GM12878 (cell line): ENCODE measurements around the gene SETBP1. TPM values are rescaled to one million over a fixed set of nuclear protein-coding genes. Genes with fewer than 3 reads are reported as not detected.

Experiments used
- BMI1 ChIP-seq: fragments of 450-650 bp; IDR thresholded peaks from 2 replicates; pipeline ENCODE4 v1.6.1; 2016; ENCODE audit warnings: mild to moderate bottlenecking, moderate library complexity, borderline replicate concordance
- CHD2 ChIP-seq: IDR thresholded peaks from 2 replicates; pipeline ENCODE4 v1.6.1; 2011; ENCODE audit warnings: low read depth, low read length, improper control_type of control experiment, borderline replicate concordance
- HDAC6 ChIP-seq: fragments of 200-600 bp; sonication (generic); IDR thresholded peaks from one replicate; pipeline ENCODE4 v1.8.0; 2017; ENCODE audit warnings: antibody characterized with exemption; ENCODE audit not compliant: unreplicated experiment
- HDGF ChIP-seq: fragments of 450-650 bp; IDR thresholded peaks from 2 replicates; pipeline ENCODE4 v1.6.1; 2016; ENCODE audit warnings: antibody characterized with exemption
- IKZF2 ChIP-seq, 2 experiments: fragments of 450-650 bp; IDR thresholded peaks; 2 replicates each; pipeline ENCODE4 v1.6.1; 2017; ENCODE audit warnings: mild to moderate bottlenecking in 2 of 2, moderate library complexity in 2 of 2
- JUND ChIP-seq: IDR thresholded peaks from 2 replicates; pipeline ENCODE4 v1.6.1; 2012; ENCODE audit warnings: low read depth, mild to moderate bottlenecking, low read length, improper control_type of control experiment, moderate library complexity
- KDM1A ChIP-seq: fragments of 200-600 bp; sonication (generic); IDR thresholded peaks from 2 replicates; pipeline ENCODE4 v1.6.1; 2016; ENCODE audit warnings: borderline replicate concordance
- MYC ChIP-seq: IDR thresholded peaks from 2 replicates; pipeline ENCODE4 v1.6.1; 2011; ENCODE audit warnings: mild to moderate bottlenecking, low read length, moderate library complexity, inconsistent platforms; ENCODE audit not compliant: insufficient read depth, insufficient replicate concordance, insufficient read length, severe bottlenecking
- NFIC ChIP-seq: IDR thresholded peaks from 2 replicates; pipeline ENCODE4 v1.6.1; 2012; ENCODE audit warnings: low read depth, mild to moderate bottlenecking, inconsistent platforms, low read length, moderate library complexity
- PKNOX1 ChIP-seq: fragments of 450-650 bp; IDR thresholded peaks from 2 replicates; pipeline ENCODE4 v1.6.1; 2016; ENCODE audit warnings: mild to moderate bottlenecking
- POLR2AphosphoS5 ChIP-seq: IDR thresholded peaks from 2 replicates; pipeline ENCODE4 v1.6.1; 2011; ENCODE audit warnings: mild to moderate bottlenecking, low read length, inconsistent platforms
- SIX5 ChIP-seq: IDR thresholded peaks from 2 replicates; pipeline ENCODE4 v1.6.1; 2011; ENCODE audit warnings: mild to moderate bottlenecking, low read depth, low read length, moderate library complexity; ENCODE audit not compliant: severe bottlenecking
- SMAD5 ChIP-seq: IDR thresholded peaks from 2 replicates; pipeline ENCODE4 v1.6.1; 2016; ENCODE audit warnings: antibody characterized with exemption, low read depth
- STAT1 ChIP-seq: fragments of 450-650 bp; conservative IDR thresholded peaks from 2 replicates; pipeline ENCODE4 v1.6.1; 2014; ENCODE audit warnings: antibody characterized with exemption, mild to moderate bottlenecking
- TBL1XR1 ChIP-seq: IDR thresholded peaks from 2 replicates; pipeline ENCODE4 v1.6.1; 2012; ENCODE audit warnings: low read depth, low read length, improper control_type of control experiment
- TCF12 ChIP-seq: IDR thresholded peaks from 2 replicates; pipeline ENCODE4 v1.6.1; 2011; ENCODE audit warnings: low read depth, mild to moderate bottlenecking, low read length
- TCF3 ChIP-seq: IDR thresholded peaks from 2 replicates; pipeline ENCODE4 v1.6.1; 2012; ENCODE audit warnings: low read depth, mild to moderate bottlenecking, low read length, borderline replicate concordance; ENCODE audit not compliant: insufficient read depth
- ZNF24 ChIP-seq: fragments of 450-650 bp; IDR thresholded peaks from 2 replicates; pipeline ENCODE4 v1.6.1; 2017; ENCODE audit warnings: antibody characterized with exemption, mild to moderate bottlenecking
- ZNF384 ChIP-seq: IDR thresholded peaks from 2 replicates; pipeline ENCODE4 v1.6.1; 2012; ENCODE audit warnings: low read depth, mild to moderate bottlenecking, low read length, improper control_type of control experiment, borderline replicate concordance
- ZNF592 ChIP-seq: fragments of 450-650 bp; IDR thresholded peaks from 2 replicates; pipeline ENCODE4 v1.6.1; 2017; ENCODE audit warnings: mild to moderate bottlenecking, moderate library complexity
- ZNF687 ChIP-seq: fragments of 450-650 bp; IDR thresholded peaks from 2 replicates; pipeline ENCODE4 v1.6.1; 2017; ENCODE audit warnings: mild to moderate bottlenecking, moderate library complexity
- polyA plus RNA-seq, 11 experiments: library from polyadenylated mRNA; depleted of rRNA in 4 of 11; unstranded in 6 of 11; stranded (reverse) in 5 of 11; fragments of >200 nt; fragmentation: Nextera tagmentation in 4 of 11; fragmentation: Illumina TruSeq in 1 of 11; extraction: Ambion mirVana in 4 of 11; extraction: Trizol in 1 of 11; gene quantifications; 1 replicate in 1 of 11; 2 replicates in 10 of 11; pipeline versions ENCODE4 v1.2.1 to v1.2.3, GENCODE V29; 2011 to 2016; ENCODE audit warnings: inconsistent platforms in 2 of 11, missing spikeins in 2 of 11, low read depth in 1 of 11
- total RNA-seq, 4 experiments: library from RNA; depleted of rRNA in 3 of 4; stranded (reverse); fragments of >200 nt in 3 of 4; fragmentation: Illumina TruSeq in 1 of 4; extraction: Trizol in 1 of 4; gene quantifications; 2 replicates each; pipeline versions ENCODE4 v1.2.1 to v1.2.3, GENCODE V29; 2013 to 2021

SETBP1 gene
- total and polyA plus RNA-seq, 10 of the 15 experiments (the other 5 are each of a cell fraction or from before 2014, with no cell fraction given), result 0.99 to 29.7 (median 8.3) TPM

GRCh38 chr18:44911773-44912172, 231.1 kb downstream of the SETBP1 start (continued):
- TF ChIP-seq POLR2AphosphoS5 (no peak), ZNF592 (no peak), JUND (no peak), ZNF687 (no peak), NFIC (peak; percentile 80), SMAD5 (no peak), PKNOX1 (no peak), KDM1A (no peak), ZNF24 (no peak), TCF3 (no peak), ZNF384 (no peak), TBL1XR1 (no peak), STAT1 (no peak), IKZF2 (IDR thresholded peaks at IDR 0.05) (peak; percentile 89 to 91), SIX5 (no peak), BMI1 (peak; percentile 73; the same call in 1 of the 2 replicates), TCF12 (no peak), CHD2 (no peak), HDGF (no peak), MYC (no peak), HDAC6 (no peak)
